ENCODE data around the gene VAV3. TPM values are rescaled to one million over a fixed set of nuclear protein-coding genes. Genes with fewer than 3 reads are reported as not detected.

VAV3 gene
- total and polyA plus RNA-seq, 12 donors = 1.1 to 8.5 (median 4.1) TPM

GRCh38 chr1:107934578-107934977 is 30.4 kb downstream of the VAV3 start:
- 79 to 90% (median 83%) methylated on average over 5 of the region's 5 CpGs for WGBS, 4 donors
- H3K4me1 ChIP-seq (replicated peaks in 1 of 2) = peaks cover 0 to 13% of the 10 kb centered on the region in 2 donors

GRCh38 chr1:107933736-107934135 is 31.2 kb downstream of the VAV3 start:
- no peak overlapping the region for H3K4me3 ChIP-seq
- no peaks in the 10 kb centered on the region for H3K9me3 ChIP-seq (replicated peaks in 1 of 3)
- H3K4me1 ChIP-seq (replicated peaks in 1 of 2) = peaks cover 0 to 13% of the 10 kb centered on the region in 2 donors
- no peaks in the 10 kb centered on the region for H3K36me3 ChIP-seq (replicated peaks in 1 of 2)
- no peak for TF ChIP-seq CTCF (IDR thresholded peaks at IDR 0.05)
- TF ChIP-seq POLR2A (IDR thresholded peaks at IDR 0.05) = no peak
- 67 to 84% (median 70%) methylated on average over 1 of the region's 1 CpG for WGBS, 4 donors
- H3K27me3 ChIP-seq = no peaks in the 10 kb centered on the region
- intact Hi-C loops (cut with DNase I) = no loop called here
- H3K27ac ChIP-seq = no peak overlapping the region
- no peak for DNase-seq

More at GRCh38 chr1:107934578-107934977, 30.4 kb downstream of the VAV3 start:
- no peaks in the 10 kb centered on the region for H3K9me3 ChIP-seq (replicated peaks in 1 of 3)
- H3K4me3 ChIP-seq = no peak overlapping the region
- TF ChIP-seq POLR2A (IDR thresholded peaks at IDR 0.05) (no peak), CTCF (IDR thresholded peaks at IDR 0.05) (no peak)
- H3K27ac ChIP-seq = no peak overlapping the region
- H3K36me3 ChIP-seq (replicated peaks in 1 of 2) = no peaks in the 10 kb centered on the region
- no peak for DNase-seq
- intact Hi-C loops (cut with DNase I) = no loop called here
- H3K27me3 ChIP-seq = no peaks in the 10 kb centered on the region

- no peak overlapping the region for H3K4me3 ChIP-seq
- H3K27ac ChIP-seq = no peak overlapping the region
- H3K27me3 ChIP-seq = no peaks in the 10 kb centered on the region
- TF ChIP-seq POLR2A (IDR thresholded peaks at IDR 0.05) (no peak), CTCF (IDR thresholded peaks at IDR 0.05) (no peak)
- no peaks in the 10 kb centered on the region for H3K4me1 ChIP-seq (replicated peaks in 1 of 2)
- no peaks in the 10 kb centered on the region for H3K9me3 ChIP-seq (replicated peaks in 1 of 3)
- WGBS, 4 donors = 81 to 95% (median 90%) methylated on average over 1 of the region's 1 CpG
- intact Hi-C loops (cut with DNase I) = no loop called here
- no peaks in the 10 kb centered on the region for H3K36me3 ChIP-seq (replicated peaks in 1 of 2)
- no peak for DNase-seq
These were observed 34.7 kb downstream of the VAV3 start for GRCh38 chr1:107930292-107930691.

- Histone ChIP-seq H3K4me1 (replicated peaks in 1 of 2) (no peaks in the 10 kb centered on the region), H3K27ac (no peak overlapping the region), H3K9me3 (replicated peaks in 1 of 3) (no peaks in the 10 kb centered on the region), H3K4me3 (no peak overlapping the region), H3K27me3 (no peaks in the 10 kb centered on the region), H3K36me3 (replicated peaks in 1 of 2) (no peaks in the 10 kb centered on the region)
- TF ChIP-seq CTCF (IDR thresholded peaks at IDR 0.05) = no peak
- TF ChIP-seq POLR2A (IDR thresholded peaks at IDR 0.05) = no peak
- no peak for DNase-seq
- intact Hi-C loops (cut with DNase I) = no loop called here
- WGBS, 4 donors = 92 to 100% (median 98%) methylated on average over 2 of the region's 2 CpGs
These were observed 37.2 kb downstream of the VAV3 start for GRCh38 chr1:107927820-107928219.

Measured in adrenal gland (tissue), 12 donors.